MG63 (cell line): ENCODE data around the gene SYT15. TPM values are rescaled to one million over a fixed set of nuclear protein-coding genes. Genes with fewer than 3 reads are reported as not detected.

Experiments used
- DNase-seq: peaks from one replicate; pipeline ENCODE4 v3.0.0-alpha.2; 2020
- H3K27me3 ChIP-seq: fragments of 250-450 bp; sonication (Bioruptor Pico); 2 replicates; pipeline ENCODE4 v1.5.1; 2020; ENCODE audit warnings: mild to moderate bottlenecking, moderate library complexity
- H3K36me3 ChIP-seq: fragments of 250-450 bp; sonication (Bioruptor Pico); 2 replicates; pipeline ENCODE4 v1.5.1; 2020; ENCODE audit warnings: mild to moderate bottlenecking, moderate library complexity
- H3K4me3 ChIP-seq: fragments of 250-450 bp; sonication (Bioruptor Pico); 2 replicates; pipeline ENCODE4 v1.5.1; 2020; ENCODE audit warnings: mild to moderate bottlenecking, moderate library complexity
- H3K9me3 ChIP-seq: fragments of 250-450 bp; sonication (Bioruptor Pico); 2 replicates; pipeline ENCODE4 v1.5.1; 2020; ENCODE audit warnings: mild to moderate bottlenecking, moderate library complexity
- total RNA-seq: library from RNA; depleted of rRNA; stranded (reverse); fragments of >200 nt; shearing (Covaris generic); gene quantifications from 2 replicates; pipeline ENCODE4 v1.2.3, GENCODE V29; 2014; ENCODE audit warnings: low replicate concordance

Gene SYT15
- total RNA-seq, 1 experiment from 2014 or later = not detected

DNA sequence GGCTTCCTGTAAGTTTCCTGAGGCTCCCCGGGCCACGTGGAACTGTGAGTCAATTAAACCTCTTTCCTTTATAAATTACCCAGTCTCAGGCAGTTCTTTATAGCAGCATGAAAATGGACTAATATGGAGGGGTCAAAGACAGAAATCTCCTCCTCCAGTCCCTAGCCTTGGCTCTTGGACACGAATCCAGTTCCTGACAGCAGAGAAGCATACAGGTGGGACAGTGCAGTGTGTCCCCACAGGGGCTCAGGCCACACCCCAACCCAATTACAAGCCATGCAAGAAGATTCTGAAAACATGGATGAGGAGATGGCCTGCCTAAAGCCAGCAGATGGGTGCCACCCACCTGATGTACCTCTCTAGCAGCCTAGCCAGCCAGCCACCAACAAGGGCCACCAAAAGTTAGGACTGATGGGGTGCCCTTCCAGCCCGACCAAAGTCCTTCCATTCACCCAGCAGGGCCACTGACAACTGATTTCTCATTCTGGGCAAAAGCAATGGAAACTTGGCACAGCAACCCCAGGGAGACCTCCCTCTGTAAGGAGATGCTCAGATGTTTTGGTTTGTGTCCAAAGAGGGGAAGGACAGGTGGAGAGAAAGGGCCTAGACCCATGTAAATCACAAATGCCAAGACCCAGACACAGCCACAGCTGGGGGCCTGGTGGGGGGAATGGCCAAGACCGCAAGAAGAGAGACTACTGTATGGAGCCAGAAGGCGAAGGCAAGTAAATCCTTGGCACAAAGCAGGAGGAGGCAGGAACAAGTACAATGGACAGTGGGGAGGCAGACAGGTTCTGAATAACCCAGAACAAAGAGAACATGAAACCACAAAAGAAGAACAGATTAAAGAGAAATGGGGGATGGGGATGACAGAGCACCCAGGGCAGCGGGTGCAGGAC lies 36.1 kb upstream of the SYT15 start:
- Histone ChIP-seq H3K9me3 (no peaks in the 10 kb centered on the region), H3K4me3 (no peak overlapping the region), H3K27me3 (no peaks in the 10 kb centered on the region), H3K36me3 (no peaks in the 10 kb centered on the region)
- no peak for DNase-seq

- DNase-seq = no peak
- H3K9me3 ChIP-seq = no peaks in the 10 kb centered on the region
- H3K36me3 ChIP-seq = no peaks in the 10 kb centered on the region
Measured at GRCh38 chr10:46543466-46544377, 35.2 kb upstream of the SYT15 start.

DNA sequence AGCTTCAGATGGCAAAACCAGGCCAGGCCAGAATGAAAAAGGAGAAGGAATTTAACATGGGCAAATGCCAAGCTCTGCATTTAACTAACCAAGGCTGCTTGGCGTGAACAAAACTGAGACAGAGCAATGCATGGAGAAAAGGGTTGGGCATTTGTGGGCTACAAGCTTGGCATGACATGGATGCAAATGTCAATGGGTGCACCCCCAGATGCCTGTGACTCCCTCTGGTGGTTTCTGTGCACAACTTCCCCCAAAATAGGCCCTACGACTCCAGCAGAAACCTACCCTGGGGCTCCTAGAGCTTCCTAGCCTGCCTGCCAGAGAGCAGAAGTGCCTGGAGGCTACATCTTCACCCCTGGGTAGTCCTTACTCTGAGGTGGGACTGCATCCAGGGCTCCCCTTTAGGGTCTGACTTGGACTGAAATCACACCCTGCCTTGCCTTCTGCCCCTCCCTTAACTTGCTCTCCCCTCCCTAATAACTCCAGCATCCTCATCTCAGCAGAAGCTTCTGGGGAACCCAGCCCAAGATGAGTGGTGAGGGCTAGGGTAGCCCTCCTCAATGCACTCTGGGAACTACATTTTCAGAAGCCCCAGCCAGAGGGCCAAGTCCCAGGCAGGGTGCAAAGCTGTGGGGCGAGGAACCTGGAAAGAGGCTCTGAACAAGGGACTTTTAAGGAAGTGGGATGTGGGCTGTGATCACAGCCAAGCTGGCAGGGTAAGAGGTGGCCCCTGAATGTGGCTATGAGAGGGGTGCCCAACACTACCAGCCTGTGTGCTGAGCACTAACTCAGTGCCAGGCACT lies 33.7 kb upstream of the SYT15 start:
- DNase-seq = no peak
- Histone ChIP-seq H3K36me3 (no peaks in the 10 kb centered on the region), H3K4me3 (no peak overlapping the region), H3K9me3 (no peaks in the 10 kb centered on the region), H3K27me3 (no peaks in the 10 kb centered on the region)

More at GRCh38 chr10:46543466-46544377, 35.2 kb upstream of the SYT15 start:
- Histone ChIP-seq H3K4me3 (no peak overlapping the region), H3K27me3 (no peaks in the 10 kb centered on the region)

- no peaks in the 10 kb centered on the region for H3K9me3 ChIP-seq
- no peak for DNase-seq
- H3K27me3 ChIP-seq = no peaks in the 10 kb centered on the region
- no peak overlapping the region for H3K4me3 ChIP-seq
- no peaks in the 10 kb centered on the region for H3K36me3 ChIP-seq
Measured at GRCh38 chr10:46545861-46546590, 32.9 kb upstream of the SYT15 start.

- Histone ChIP-seq H3K9me3 (no peaks in the 10 kb centered on the region), H3K36me3 (no peaks in the 10 kb centered on the region), H3K27me3 (no peaks in the 10 kb centered on the region), H3K4me3 (no peak overlapping the region)
- no peak for DNase-seq
Measured at GRCh38 chr10:46546591-46547540, 32.1 kb upstream of the SYT15 start.

- H3K9me3 ChIP-seq = no peaks in the 10 kb centered on the region
- no peaks in the 10 kb centered on the region for H3K36me3 ChIP-seq
- no peak for DNase-seq
- H3K27me3 ChIP-seq = no peaks in the 10 kb centered on the region
- no peak overlapping the region for H3K4me3 ChIP-seq
Measured at GRCh38 chr10:46547541-46548497, 31.1 kb upstream of the SYT15 start.

DNA sequence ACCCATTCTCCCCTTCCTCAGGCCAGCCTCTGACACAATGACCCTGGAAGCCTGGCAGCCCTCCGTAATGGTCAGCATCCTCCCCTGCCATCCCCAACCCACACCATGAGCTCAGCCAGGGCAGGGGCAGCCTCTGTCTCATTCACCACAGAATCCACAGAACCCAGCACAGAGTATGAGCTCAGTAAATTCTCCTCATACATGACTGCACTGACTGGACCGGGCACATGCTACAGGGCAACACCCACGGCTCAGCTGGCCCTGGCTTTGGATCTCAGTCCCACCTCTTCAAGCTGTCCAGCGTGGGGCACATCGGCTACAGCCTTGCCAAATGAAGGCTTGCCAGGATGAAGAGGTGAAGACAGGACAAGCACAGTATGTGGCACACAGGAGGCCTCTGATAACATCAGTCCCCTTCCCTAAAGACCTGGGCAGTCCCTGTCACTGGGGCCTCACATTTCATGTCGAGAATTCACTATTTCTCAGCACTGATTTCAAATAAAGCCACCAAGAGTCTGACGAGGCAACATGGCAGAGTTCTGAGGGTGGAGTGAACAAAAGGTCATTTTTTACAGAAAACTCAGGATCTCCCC lies 30.3 kb upstream of the SYT15 start:
- H3K36me3 ChIP-seq = no peaks in the 10 kb centered on the region
- no peak for DNase-seq
- H3K27me3 ChIP-seq = no peaks in the 10 kb centered on the region
- H3K9me3 ChIP-seq = no peaks in the 10 kb centered on the region
- no peak overlapping the region for H3K4me3 ChIP-seq

DNA sequence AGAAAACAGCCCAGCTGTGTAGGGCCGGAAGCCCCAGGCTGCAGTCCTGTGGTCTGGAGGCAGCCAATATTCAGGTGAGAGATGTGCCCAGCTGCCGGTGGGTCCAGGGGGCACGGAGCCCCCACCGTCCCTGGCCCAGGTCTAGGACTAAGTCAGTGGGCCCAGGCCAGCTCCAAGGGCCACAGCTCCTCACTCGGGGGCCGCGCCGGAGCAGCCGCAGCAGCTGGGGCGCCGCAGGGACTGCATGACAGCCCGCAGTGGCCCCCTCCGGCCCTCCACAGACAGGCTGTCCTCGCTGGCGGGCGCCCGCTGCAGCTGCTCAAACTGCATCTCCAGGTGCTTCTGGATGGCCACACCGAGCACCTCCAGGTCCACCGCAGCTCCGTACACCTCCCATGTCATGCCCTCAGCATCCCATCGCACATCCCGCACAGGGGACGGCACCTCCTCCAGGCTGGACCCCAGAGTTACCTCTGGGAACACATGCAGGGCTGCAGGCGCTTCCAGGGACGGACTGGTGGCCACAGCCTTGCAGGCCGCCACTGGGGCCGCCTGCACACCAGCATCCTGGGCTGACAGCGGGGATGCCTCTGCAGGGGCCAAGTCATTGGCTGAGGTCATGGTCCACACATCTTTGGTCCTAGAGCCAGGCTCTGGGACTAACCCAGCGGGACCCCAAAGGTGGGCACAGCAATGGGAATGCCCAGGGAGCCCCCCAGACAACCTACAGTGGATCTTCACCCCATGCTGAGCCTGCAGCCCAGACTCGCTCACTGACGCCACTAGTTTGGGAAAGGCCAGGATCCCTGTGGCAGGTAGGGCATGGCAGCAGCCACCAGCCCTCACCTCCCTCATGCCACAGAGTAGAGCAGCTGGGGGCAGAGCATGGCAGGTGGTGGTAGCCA lies 29.5 kb upstream of the SYT15 start:
- DNase-seq = no peak
- no peaks in the 10 kb centered on the region for H3K36me3 ChIP-seq
- H3K4me3 ChIP-seq = no peak overlapping the region
- H3K27me3 ChIP-seq = no peaks in the 10 kb centered on the region
- no peaks in the 10 kb centered on the region for H3K9me3 ChIP-seq

DNA sequence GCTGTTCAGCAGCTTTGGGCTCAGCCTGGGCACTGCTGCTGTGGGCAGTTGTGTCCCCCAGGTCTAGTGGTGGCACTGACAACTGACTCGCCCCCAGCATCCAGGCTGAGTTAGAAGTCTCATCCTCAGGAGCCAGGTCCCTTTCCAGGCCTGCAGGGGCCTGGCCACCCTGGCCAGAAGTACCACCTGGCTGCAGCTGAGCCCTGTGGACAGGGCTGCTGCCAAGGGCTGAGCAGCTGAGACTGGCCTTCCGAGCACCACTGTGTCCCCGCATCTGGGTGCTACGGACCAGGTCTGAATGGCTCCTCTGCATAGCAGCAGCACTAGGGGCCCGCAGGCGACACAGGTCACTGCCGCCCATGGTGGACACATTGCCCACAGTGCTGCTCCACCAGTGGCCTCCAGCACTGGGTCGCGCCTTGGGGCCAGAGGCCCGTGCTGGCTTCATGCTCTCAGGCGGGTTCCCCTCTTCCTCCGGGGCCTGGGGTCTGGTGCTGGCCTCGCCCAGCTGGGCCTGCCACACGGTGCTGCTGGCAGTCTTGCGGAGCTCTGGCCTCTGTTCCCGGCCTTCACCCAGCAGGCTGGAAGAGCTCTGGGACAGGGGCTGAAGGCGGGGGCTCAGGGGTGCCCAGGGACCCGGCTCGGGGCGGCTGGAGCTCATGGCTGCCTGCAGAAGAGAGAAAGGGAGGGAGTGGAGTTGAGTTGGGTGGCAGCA lies 28.7 kb upstream of the SYT15 start:
- Histone ChIP-seq H3K4me3 (no peak overlapping the region), H3K36me3 (no peaks in the 10 kb centered on the region), H3K27me3 (no peaks in the 10 kb centered on the region), H3K9me3 (no peaks in the 10 kb centered on the region)
- no peak for DNase-seq

GRCh38 chr10:46550795-46551700 lies 27.9 kb upstream of the SYT15 start:
- DNase-seq = no peak
- Histone ChIP-seq H3K36me3 (no peaks in the 10 kb centered on the region), H3K4me3 (no peak overlapping the region), H3K9me3 (no peaks in the 10 kb centered on the region), H3K27me3 (no peaks in the 10 kb centered on the region)

DNA sequence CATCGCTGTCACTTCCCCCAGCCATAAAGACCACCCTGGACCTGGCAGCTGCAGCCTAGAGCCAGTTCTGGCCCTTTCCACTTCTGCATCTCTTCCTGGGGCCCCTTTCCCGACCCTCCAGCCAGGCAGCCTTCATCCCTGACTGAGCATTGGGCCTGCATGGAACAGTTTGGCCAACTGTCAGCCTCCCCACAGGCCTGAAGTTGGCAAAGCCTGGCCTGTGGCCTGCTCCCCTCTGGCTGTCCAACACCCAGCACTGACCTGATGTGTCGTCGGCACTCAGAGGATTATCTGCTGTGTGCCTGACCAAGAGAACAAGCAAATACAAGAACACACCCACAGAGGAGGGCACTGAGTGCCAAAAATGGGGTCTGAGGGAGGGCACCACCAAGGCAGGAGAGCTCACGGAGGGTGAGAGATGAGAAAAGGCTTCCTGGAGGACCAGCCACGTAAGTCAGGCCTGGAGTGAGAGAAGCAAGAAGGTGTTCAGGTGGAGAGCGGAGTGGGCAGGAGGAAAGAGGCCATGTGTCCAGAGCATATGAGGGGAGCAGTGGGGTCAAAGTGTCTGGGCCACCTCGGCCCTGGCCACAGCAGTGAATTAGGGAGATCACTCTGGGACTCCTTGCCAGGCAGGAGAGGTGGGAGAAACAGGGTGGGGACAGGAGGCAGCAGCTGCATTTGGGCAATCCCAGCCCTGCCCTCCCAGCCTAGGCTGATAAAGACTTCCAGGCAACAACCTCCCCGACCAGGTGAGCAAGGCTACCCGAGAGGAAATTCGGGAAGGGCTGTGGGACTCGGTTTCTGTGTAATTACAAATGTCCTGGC lies 27.0 kb upstream of the SYT15 start:
- DNase-seq = no peak
- no peaks in the 10 kb centered on the region for H3K9me3 ChIP-seq
- H3K4me3 ChIP-seq = no peak overlapping the region
- H3K27me3 ChIP-seq = no peaks in the 10 kb centered on the region
- H3K36me3 ChIP-seq = no peaks in the 10 kb centered on the region
